NCI-H345 (cell line): ENCODE results near the gene CCL3.
"Not testable (repeated sequence)": the region's sequence is repeated elsewhere in the genome, so short reads cannot be mapped to it uniquely, and the experiment has no call there.

Source experiments
- DNase-seq: peaks from one replicate; lab custom pipeline; 2025; lab: John Stamatoyannopoulos, UW

Gene CCL3

DNA sequence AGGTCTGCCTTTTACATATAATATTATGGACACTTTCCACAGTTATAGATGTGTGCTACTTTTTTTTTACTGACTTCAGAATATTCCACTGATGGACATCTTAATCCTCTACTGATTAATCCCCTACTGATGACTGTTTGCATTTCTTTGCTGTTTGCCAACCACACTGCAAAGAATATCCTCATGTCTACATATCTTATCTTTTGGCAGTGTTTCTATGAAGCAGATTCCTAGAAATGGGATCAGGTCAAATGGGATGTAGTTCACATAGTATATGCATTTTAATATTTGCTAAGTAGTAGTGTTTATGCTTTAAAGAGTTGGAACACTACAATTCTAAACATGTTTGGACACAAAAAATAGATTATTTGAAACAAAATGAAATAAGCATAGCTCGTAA lies 3.2 kb downstream of the CCL3 start:
- no peak for DNase-seq

DNA sequence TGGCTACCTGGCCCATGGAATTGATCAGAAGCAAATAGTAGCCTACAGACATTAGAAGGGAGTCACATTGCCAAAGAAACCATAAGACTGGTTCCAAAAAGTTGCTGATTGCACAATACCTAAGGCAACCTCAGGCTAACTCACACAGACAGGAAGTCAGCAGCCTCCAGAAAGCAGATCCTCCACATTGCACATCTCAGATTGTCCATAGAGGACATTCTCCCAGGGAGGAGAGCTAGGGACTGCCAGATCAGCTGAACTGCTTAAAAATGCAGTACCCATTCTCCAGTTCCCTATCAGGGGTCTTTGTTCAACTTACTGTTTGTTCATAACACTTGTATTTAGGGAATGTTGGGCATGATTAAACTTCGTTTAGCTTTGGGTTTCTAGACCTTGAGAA lies 4.2 kb downstream of the CCL3 start:
- DNase-seq: no peak

DNA sequence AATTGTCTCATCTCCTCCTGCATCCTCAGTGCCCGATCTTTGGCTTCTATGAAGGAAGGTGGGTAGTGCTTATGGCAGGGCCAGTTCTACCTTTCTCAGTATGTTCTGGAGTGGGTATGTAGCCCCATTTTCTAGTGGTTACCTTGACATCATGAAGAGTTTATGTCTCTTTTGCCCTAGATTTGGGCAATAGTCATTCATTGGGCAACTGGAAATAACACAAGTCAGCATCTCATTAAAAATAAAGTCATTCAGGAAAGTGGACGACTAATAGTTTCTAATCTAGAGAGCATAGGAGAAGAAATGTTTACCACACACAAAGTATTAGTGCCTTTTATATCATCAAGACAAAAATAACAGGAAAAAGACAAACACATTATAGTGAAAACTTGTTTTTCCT lies 6.3 kb downstream of the CCL3 start:
- DNase-seq: not testable (repeated sequence)

DNA sequence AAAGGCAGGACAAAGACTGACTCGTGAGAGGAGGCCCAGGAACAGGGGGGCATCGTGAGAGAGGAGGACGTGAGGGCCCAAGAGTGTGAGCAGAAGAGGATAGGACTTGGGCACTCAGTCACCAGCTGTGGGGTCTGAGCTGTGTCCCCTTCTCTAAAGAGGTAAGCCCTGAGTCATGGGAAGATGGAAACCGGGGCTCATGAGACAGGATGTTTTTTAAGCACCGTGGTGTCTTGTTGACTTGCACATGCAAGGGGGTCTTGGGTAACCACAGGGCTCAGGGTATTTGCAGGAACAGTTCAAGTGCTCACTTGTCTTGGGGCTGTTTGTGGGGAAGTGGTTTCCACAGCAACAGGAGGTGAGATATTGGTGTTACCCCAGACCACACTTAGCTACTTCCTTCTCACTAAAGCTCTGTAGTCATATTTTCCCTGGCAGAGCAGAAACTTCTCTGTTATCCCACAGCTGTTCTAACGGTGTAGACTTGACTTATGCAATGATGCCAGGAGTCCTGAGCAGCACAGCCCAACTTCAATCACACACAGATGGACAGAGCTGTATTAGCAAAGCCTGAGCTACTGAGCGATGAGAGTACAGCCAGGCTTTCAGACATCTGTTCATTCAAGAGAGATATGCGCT lies 7.3 kb downstream of the CCL3 start:
- not testable (repeated sequence) for DNase-seq

DNA sequence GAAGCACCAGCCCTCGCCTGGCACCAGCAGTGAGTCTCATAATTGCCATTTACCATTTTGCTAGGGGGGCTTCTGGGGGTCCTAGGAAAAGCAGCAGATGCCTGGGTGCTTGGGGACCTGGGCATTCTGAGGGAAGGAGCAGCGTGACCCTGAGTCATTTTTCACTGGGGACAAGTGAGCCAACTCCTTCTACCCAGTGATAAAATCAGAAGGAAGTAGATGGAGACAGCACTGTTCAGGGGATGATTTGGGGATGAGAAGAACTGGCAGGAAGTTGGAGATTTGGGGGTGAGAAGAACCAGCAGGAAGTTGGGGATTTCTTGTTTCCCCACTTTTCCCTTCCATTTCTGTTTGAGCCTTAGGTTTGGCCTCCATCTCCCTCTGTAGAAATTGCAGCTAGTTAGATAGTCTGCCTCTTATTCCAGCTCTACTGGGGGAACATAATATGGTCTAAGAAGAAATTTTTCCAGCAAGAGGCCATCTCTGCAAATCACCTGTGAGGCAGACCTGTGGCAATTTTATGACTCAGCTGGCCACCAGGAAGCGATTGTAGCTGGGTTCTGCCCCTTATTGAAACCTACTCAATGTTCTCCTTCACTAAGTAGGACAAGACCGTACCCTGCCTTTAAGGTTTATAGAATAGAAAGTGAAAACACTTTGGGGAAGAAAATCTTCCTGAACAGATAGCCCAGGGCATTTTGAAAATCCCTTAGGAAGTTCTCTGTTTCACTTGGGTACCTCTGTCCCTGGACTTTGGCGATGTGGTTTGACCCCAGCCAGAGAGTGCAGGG lies 8.1 kb downstream of the CCL3 start:
- DNase-seq: not testable (repeated sequence)

DNA sequence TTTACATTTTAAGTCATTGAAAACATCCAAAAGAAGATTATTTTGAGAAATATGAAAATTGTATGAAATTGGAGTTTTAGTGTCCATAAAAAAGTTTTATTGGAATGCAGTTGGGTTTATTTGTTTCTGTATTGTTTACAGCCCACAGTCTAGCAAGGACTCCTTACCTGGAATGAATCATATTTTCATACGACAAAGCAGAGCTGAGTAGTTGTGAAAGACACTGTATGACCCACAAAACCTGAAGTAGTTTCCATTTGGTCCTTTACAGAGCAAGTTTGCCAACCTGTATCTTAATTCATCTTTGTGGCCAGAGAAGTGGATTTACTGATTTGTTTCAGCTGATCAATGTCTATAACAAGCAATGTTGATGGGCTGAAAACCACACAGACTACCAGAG lies 15.6 kb downstream of the CCL3 start:
- no peak for DNase-seq

DNA sequence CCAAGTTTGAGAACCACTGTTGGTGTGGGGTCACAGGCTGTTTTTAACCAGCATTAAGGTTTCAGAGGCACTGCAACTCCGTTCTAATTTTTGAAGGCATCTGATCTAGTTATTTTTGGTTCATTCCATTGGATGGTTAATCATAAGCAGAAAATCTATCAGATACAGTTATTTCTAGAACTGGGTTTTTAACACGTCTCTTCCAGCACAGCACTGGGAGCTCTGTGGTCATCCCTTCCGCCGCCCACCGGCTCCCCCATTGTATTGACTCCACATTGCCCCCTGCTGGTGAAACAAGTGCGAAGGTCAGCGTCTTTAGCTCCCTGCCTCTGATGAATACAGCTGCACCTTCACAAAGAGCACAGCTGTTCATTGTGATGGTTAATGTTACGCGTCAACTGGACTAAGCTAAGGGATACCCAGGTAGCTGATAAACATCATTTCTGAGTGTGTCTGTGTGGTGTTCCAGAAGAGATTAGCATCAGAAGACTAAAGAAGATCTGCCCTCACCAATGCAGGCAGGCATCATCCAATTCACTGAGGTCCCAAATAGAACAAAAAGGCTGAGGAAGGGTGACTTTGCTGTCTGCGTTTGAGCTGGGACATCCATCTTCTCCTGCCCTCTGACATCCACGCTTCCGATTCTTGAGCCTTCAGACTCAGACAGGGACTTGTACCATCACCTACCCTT lies 17.4 kb downstream of the CCL3 start:
- no peak for DNase-seq

DNA sequence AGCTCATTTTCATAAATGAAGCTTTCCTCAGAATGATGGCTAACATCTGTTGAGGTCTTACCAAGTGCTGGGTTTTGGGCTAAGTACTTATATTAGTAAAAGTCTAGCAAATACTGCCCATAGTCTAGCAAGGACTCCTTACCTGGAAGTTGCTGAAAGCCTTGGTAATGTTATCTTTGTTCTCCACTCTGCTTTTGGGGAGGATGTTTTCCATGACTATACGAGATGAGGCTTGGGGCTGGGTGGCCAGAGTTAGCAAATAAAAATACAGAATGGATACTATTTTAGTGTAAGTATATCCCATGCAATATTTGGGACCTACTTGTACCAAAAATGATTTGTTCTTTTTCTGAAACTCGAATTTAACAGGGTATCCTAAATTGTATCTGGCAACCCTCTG lies 18.2 kb downstream of the CCL3 start:
- no peak for DNase-seq

DNA sequence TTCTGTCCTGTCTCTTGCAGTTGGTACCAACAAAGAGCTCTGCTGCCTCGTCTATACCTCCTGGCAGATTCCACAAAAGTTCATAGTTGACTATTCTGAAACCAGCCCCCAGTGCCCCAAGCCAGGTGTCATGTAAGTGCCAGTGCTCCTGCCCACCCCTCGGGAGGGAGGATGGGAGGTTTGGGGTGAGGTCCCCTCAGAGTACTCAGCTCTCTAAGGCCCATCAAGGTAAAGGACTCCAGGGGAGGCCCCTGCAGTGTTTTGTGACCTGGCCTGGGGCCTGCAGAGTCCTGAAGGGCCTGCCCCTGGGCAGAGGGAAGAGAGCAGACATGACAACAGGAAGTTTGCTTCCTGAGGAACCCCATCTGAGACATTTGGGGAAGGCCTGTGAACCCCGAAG lies 19.5 kb downstream of the CCL3 start:
- DNase-seq: no peak

DNA sequence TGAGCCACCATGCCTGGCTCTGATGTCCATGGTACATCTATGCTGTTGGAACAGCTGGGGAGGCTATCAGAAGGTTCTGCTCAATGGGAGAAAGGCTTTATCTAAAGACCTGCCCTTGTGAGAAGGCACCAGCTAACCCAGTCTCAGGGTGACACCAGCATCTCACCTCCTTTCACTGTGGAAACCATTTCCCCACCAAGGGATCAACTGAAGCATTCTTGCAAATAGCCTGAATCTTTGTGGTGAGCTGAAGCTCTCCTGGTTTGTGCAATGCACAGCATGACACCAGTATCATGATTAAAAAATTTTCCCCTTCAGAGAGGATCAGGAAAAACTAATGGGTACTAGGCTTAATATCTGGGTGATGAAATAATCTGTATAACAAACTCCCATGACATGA lies 20.8 kb downstream of the CCL3 start:
- DNase-seq: no peak

DNA sequence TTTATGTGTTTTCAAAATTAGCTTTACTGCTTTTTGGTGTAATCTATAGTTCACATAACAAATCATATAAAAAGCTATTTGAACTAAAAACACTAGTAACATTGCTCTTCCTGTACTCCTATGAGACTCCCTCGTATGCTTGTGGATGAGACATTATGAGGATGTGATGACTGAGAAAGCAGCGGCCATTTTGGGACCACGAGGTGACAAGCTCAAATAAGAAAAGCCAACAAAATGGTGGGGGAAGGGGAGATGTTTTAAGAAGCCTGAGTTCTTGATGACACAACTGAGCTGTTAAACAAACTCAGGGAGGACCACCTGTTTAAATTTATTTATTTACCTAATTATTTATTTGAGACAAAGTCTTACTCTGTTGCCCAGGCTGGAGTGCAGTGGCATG lies 21.4 kb downstream of the CCL3 start:
- DNase-seq: no peak

DNA sequence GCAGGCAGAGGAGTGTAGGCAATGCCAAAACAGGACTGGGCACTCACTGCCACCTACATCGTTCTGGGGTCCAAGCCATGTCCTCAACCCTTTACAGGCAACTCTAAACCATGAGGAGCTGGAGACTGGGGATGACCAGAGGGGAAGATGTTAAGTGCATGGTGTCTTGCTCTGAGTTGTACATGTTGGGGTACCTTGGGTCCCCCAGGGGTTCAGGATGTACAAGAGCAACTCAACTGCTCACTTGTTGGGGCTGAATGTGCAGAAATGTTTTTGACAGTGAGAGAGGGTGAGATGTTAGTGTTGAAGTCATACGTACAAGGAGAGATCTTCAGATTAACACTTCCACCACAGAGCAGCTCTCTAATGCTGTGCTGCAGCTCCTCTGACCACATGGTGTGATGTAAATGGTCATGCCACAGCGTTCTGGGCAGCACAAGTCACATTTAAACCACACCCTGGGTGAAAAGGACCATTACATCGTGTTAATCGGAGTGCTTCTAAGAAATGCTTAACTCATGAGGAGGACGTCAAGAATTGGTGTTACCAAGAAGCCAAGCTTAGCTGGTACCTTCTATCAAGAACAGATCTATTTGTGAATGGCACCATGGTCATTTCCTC lies 23.5 kb downstream of the CCL3 start:
- no peak for DNase-seq

DNA sequence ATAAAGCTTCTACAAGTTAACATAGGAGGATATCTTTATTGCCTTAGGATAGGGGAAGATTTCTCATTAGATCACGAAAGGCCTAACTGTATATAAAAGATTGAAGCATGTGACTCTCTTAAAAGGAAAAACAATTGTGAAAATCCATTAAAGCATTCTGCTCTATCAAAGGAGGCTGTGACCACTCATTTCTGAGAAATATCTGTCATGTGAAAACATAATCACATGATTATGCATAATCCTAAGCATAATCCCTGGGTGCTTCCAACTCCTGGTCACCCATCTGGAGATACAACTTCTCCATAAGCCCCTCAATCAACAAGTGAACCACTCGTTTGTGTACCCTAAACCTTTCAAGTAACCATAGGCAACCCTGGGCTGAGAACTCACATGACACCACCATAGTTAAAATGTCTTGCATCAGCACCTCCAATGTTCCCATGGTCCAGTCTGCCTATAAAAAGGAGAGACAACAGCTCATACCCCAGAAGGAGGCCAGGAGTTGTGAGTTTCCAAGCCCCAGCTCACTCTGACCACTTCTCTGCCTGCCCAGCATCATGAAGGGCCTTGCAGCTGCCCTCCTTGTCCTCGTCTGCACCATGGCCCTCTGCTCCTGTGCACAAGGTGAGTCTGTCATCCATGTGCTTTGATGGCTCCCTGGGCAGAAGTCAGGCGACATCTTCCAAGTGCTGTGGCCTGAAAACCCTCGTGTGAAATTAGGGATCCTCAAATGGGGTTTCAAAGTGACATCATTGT lies 26.0 kb downstream of the CCL3 start, which contains the start of gene CCL18:
Gene CCL18 (plus strand): TSS at position 487 of the 756 bp plus-strand sequence. CDS start 71 bp downstream, at position 558.
- DNase-seq: no peak

DNA sequence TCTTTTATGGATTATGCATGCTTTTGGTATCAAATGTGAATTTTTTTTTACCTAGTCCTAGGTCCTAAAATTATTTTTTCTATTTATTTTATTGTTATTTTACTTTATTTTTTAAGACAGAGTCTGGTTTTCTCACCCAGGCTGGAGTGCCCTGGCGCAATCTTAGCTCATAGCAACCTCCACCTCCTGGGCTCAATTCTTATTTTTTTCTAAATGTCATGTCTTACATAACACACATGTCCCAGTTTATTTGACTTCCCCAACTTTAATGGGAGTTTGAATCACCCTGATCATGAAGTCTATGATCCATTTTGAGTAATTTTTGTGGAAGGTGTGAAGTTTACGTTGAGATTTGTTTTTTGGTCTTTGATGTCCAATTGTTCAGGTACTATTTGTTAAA lies 29.1 kb downstream of the CCL3 start:
- DNase-seq: no peak

DNA sequence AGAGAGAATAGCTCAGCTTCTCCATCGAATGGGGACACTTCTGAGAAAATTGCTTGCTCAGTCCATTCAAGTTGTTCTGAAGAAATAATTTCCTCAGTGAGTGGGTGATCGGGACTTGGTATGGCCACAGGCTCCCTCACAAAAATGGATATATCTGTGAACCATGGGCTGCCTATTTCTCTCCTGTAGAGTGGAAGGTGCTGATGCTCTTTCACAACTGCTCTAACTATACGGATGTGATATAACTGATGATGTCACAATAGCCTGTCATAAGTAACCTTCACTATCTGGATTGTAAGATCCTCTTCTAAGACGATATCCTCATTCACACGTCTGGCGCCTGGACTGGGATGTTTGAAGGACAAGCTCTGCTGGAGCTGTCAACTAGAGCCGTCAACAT lies 30.5 kb downstream of the CCL3 start:
- DNase-seq: no peak

DNA sequence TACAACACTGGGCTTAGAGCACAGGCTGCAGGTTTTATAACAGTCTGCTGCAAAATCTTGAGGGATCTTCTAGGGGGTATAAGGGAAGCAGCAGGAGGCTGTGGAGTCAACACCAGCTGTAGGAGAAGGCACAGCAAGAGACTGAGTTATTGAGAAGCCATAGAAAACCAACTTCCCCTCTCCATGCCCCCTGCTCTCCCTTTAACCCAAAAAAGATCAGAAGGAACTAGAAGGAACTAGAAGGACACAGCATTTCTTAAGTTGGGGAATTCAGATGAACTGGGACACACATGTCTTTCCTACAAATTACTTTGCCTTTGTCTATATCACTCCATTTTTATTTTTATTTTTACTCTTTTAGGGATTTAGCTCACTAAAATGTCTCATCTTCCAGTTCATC lies 32.0 kb downstream of the CCL3 start:
- DNase-seq: no peak

DNA sequence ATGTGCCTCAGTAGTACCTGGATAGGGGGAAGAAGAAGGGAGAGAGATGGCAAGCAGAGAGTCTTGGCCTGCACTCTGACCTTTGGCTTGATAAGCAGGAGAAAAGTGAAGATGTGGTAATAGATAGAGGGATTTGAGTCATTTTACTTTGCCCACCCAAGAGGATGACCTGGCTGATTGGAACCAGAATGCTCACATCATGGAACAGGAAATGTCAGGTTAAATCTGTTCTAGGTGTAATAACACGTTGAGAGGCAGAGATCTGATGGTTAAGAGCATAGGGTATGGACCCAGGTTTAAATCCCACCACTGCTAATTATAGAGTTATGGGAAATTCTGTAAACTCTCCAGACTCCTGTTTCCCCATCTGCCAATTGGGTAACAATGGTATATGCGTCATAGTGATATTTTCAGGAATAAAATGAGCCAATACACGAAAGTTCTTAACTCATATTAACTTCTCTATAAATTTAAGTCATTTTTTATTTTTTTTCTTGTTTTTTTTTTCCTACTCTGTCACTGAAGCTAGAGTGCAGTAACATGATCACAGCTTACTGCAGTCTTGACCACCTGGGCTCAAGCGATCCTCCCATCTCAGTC lies 33.9 kb downstream of the CCL3 start:
- no peak for DNase-seq

DNA sequence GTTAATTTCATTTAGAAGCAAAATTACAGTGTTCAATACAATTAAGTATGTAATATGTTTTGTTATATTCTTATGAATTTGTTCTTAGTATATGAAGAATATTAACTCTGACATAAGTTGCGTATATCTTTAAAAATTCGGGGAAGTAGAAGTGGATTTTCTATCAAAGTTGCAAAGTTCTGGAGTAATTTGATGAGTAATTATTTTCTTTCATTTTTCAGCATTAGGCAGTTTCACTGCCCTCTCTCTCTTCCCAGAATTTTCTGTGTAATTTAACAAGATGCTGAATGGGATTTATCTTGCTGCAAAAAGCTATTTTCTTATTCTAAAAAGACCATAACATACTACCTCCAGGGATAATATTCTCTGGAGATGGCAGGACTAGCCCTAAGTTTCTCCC lies 34.8 kb downstream of the CCL3 start:
- no peak for DNase-seq

DNA sequence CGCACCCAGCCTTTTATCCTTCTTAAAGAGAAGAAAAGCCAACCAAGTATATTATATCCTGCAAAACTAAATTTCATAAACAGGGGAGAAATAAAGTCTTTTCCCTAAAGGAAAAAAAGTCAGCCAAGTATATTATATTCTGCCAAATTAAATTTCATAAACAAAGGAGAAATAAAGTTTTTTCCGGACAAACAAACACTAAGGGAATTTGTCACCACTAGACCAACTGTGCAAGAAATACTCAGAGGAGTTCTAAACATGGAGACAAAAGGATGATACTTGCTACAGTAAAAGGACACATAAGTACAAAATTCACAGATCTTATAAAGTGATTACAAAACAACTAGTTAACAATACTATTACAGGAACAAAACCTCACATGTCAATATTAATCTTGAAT lies 40.3 kb downstream of the CCL3 start:
- DNase-seq: no peak

DNA sequence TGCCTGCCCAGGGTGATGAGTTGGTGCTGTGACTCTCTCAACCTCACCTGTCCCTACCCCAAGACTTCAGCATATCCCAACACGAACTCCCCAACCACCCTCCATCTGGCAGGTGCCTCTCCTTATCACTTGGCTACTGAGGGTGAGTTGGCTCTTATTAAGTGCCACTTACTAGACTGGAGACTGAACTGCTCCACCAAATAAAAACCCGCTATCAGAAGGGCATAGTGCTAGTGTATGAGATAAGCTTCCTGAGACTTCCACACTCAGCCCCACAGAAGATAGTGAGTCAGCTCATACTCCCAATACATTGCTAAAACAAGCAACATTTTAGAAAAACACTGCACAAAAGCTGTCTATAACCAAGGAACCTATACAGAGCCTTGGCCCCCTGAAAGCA lies 41.9 kb downstream of the CCL3 start:
- DNase-seq: no peak
